H1 (cell line): Measurements from ENCODE around the gene CYP27B1. TPM values are rescaled to one million over a fixed set of nuclear protein-coding genes. Genes with fewer than 3 reads are reported as not detected.

ENCODE experiments used
- PHF8 ChIP-seq: fragments of 200-600 bp; sonication (generic); conservative IDR thresholded peaks from 2 replicates; pipeline ENCODE4 v1.7.1; 2012; ENCODE audit warnings: low read depth, mild to moderate bottlenecking, inconsistent platforms, low read length, moderate library complexity
- polyA plus RNA-seq, 7 experiments: library from polyadenylated mRNA; depleted of rRNA in 3 of 7; stranded (reverse) in 5 of 7; unstranded in 2 of 7; fragments of >200 nt in 5 of 7; fragments of 200-250 nt in 2 of 7; gene quantifications; 1 replicate in 5 of 7; 2 replicates in 1 of 7; 4 replicates in 1 of 7; pipeline versions ENCODE4 v1.2.1 to v1.2.3, GENCODE V29; 2011 to 2013; ENCODE audit warnings: missing spikeins in 2 of 7, mixed read lengths in 2 of 7
- total RNA-seq: library from RNA; stranded (reverse); fragmentation: NEBNext Ultra II Directional; extraction: Animal tissue kit (Norgen Biotek cat#: 25700); gene quantifications from 2 replicates; pipeline ENCODE4 v1.2.1, GENCODE V29; 2021
- TF ChIP-seq, protein P1 (sequence below): IDR thresholded peaks from 2 replicates; pipeline ENCODE4 v1.6.1; 2012; ENCODE audit warnings: inconsistent platforms

The CYP27B1 gene
- total and polyA plus RNA-seq, 2 of the 8 experiments (the other 6 are each of a cell fraction or from before 2014, with no cell fraction given): 2.9 to 3.3 TPM

DNA sequence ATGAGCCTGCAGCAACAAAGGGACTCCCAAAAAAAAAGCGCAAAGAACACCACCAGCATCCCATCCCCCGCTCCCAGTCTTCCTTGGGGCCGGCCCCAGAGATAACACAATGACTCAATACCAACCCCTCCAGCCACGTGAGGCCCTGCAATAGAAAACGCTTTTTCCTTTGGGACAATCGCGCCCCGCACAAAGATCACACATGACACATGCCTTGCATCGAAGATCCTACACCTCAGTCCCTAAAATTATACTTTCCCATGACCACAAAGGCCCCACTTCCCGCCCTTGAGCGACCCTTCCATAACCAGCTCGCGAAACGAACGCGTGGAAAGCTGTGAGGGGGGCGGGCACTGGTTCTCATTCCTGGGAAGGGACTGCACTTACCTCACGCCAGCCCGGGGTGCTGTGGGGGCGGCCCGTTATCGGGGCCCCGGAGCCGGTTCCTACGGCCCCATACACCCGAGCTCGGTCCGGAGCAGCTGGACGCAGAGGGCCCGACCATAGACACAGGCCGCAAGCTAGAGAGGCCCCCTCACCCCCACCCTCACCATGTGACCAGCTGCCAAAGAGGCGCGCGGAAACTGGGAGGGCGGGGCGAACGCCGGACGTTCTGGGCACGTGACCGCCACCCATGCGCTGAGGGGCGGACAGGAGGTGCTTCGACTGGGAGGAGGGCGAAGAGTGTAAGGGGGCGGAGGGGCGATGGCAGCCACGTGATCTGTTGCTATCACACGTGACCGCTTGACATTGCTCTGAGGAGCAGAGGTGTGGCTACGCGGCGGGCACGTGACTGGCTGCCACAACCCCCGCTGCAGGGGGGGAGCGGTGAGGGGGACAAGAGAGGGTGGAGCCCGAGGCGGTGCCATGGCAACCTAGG is 14.8 kb downstream of the CYP27B1 start, which contains the start of gene CDK4 (continued):
- TF ChIP-seq, protein P1, sequence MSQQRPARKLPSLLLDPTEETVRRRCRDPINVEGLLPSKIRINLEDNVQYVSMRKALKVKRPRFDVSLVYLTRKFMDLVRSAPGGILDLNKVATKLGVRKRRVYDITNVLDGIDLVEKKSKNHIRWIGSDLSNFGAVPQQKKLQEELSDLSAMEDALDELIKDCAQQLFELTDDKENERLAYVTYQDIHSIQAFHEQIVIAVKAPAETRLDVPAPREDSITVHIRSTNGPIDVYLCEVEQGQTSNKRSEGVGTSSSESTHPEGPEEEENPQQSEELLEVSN: peak; percentile 94
- TF ChIP-seq PHF8: peak; percentile 78
